IMR-90 (cell line): ENCODE measurements around the gene XPO4. TPM values are rescaled to one million over a fixed set of nuclear protein-coding genes. Genes with fewer than 3 reads are reported as not detected.

Source experiments
- ATAC-seq: fragments of 200-7000 bp; cut with Tn5 transposase; 2 replicates; pipeline ENCODE4 v1.9.1; 2020; ENCODE audit warnings: low read depth, mild to moderate bottlenecking, moderate library complexity
- BruUV-seq: library from RNA; stranded (reverse); fragments of 400-500 nt; replicated peaks from 2 replicates; lab custom pipeline; 2021; lab: Mats Ljungman, UMichigan
- CTCF ChIA-PET: fragments of 300-600 bp; formaldehyde crosslinking; extraction: SDS; loops from one replicate; lab custom pipeline; 2021; ENCODE audit warnings: antibody characterized with exemption; lab: Yijun Ruan, JAX
- POLR2A ChIA-PET: fragments of 300-600 bp; sonication (Branson Sonifier 250); formaldehyde crosslinking; loops from one replicate; lab custom pipeline; 2022; ENCODE audit warnings: antibody characterized with exemption; ENCODE audit not compliant: unreplicated experiment; lab: Charles Lee
- DNase-seq: peaks from one replicate; pipeline ENCODE4 v3.0.0; 2013
- H2AFZ ChIP-seq: replicated peaks from 2 replicates; pipeline ENCODE3; 2013; ENCODE audit warnings: low read length, mild to moderate bottlenecking; ENCODE audit not compliant: poor library complexity
- H2AK5ac ChIP-seq: 2 replicates; pipeline ENCODE4 v1.6.1; 2013; ENCODE audit warnings: low read depth, low read length, inconsistent platforms
- H2AK9ac ChIP-seq: replicated peaks from 2 replicates; pipeline ENCODE3; 2013; ENCODE audit warnings: mild to moderate bottlenecking, low read depth, low read length, moderate library complexity; ENCODE audit not compliant: poor library complexity
- H2BK120ac ChIP-seq: 2 replicates; pipeline ENCODE4 v1.6.1; 2013; ENCODE audit warnings: low read depth, low read length, inconsistent platforms
- H2BK15ac ChIP-seq: 3 replicates; pipeline ENCODE4 v1.6.1; 2013; ENCODE audit warnings: low read depth, low read length, inconsistent platforms
- H2BK20ac ChIP-seq: 2 replicates; pipeline ENCODE4 v1.6.1; 2013; ENCODE audit warnings: low read depth, mild to moderate bottlenecking, inconsistent platforms, low read length, moderate library complexity
- H2BK5ac ChIP-seq: 2 replicates; pipeline ENCODE4 v1.6.1; 2013; ENCODE audit warnings: mild to moderate bottlenecking, low read depth, low read length, inconsistent platforms; ENCODE audit not compliant: poor library complexity, severe bottlenecking
- H3K14ac ChIP-seq: replicated peaks from 2 replicates; pipeline ENCODE4 v1.6.1; 2013; ENCODE audit warnings: low read depth, low read length, inconsistent platforms
- H3K18ac ChIP-seq: 2 replicates; pipeline ENCODE4 v1.6.1; 2013; ENCODE audit warnings: low read depth, low read length, control low read depth
- H3K23ac ChIP-seq: 2 replicates; pipeline ENCODE4 v1.6.1; 2013; ENCODE audit warnings: low read depth, low read length, inconsistent platforms
- H3K27ac ChIP-seq: 2 replicates; pipeline ENCODE4 v1.5.1; 2013; ENCODE audit warnings: mild to moderate bottlenecking, control low read depth, low read length; ENCODE audit not compliant: insufficient read depth
- H3K27me3 ChIP-seq: 2 replicates; pipeline ENCODE4 v1.6.1; 2013; ENCODE audit warnings: low read length; ENCODE audit not compliant: control insufficient read depth, insufficient read depth
- H3K36me3 ChIP-seq: 2 replicates; pipeline ENCODE4 v1.6.1; 2013; ENCODE audit warnings: low read length, mixed read lengths; ENCODE audit not compliant: control insufficient read depth, insufficient read depth
- H3K4ac ChIP-seq: 2 replicates; pipeline ENCODE4 v1.6.1; 2013; ENCODE audit warnings: low read depth, low read length, inconsistent platforms
- H3K4me1 ChIP-seq: 2 replicates; pipeline ENCODE4 v1.6.1; 2013; ENCODE audit warnings: low read length, mixed read lengths; ENCODE audit not compliant: control insufficient read depth, insufficient read depth
- H3K4me2 ChIP-seq: 2 replicates; pipeline ENCODE4 v1.6.1; 2013; ENCODE audit warnings: low read depth, mild to moderate bottlenecking, control low read depth, low read length, moderate library complexity
- H3K4me3 ChIP-seq: 2 replicates; pipeline ENCODE4 v1.5.1; 2013; ENCODE audit warnings: low read depth, mild to moderate bottlenecking, control low read depth, low read length, moderate library complexity; ENCODE audit not compliant: insufficient read depth
- H3K56ac ChIP-seq: 2 replicates; pipeline ENCODE4 v1.6.1; 2013; ENCODE audit warnings: low read length, inconsistent platforms; ENCODE audit not compliant: insufficient read depth; ENCODE audit errors: extremely low read depth
- H3K79me1 ChIP-seq, 2 experiments: 2 replicates each; pipeline ENCODE4 v1.6.1; 2013; ENCODE audit warnings: low read length in 2 of 2, inconsistent platforms in 1 of 2, low read depth in 1 of 2
- H3K9ac ChIP-seq: 2 replicates; pipeline ENCODE4 v1.6.1; 2013; ENCODE audit warnings: low read depth, low read length, control low read depth
- H3K9me1 ChIP-seq: 2 replicates; pipeline ENCODE4 v1.6.1; 2013; ENCODE audit warnings: low read length, inconsistent platforms; ENCODE audit not compliant: insufficient read depth
- H3K9me3 ChIP-seq: 2 replicates; pipeline ENCODE4 v1.6.1; 2013; ENCODE audit warnings: low read length; ENCODE audit not compliant: control insufficient read depth, insufficient read depth
- H4K20me1 ChIP-seq: 2 replicates; pipeline ENCODE4 v1.6.1; 2013; ENCODE audit warnings: low read length, inconsistent platforms; ENCODE audit not compliant: insufficient read depth
- H4K5ac ChIP-seq: 2 replicates; pipeline ENCODE4 v1.6.1; 2013; ENCODE audit warnings: mild to moderate bottlenecking, low read depth, low read length, control low read depth
- H4K8ac ChIP-seq, 2 experiments: 2 replicates each; pipeline ENCODE4 v1.6.1; 2013; ENCODE audit warnings: low read depth in 2 of 2, low read length in 2 of 2, control low read depth in 1 of 2, inconsistent platforms in 1 of 2
- H4K91ac ChIP-seq: 2 replicates; pipeline ENCODE4 v1.6.1; 2013; ENCODE audit warnings: low read depth, low read length, inconsistent platforms; ENCODE audit not compliant: insufficient read depth
- CHD1 ChIP-seq: IDR thresholded peaks from 2 replicates; pipeline ENCODE4 v1.6.1; 2012; ENCODE audit warnings: low read depth, low read length, improper control_type of control experiment
- NFE2L2 ChIP-seq: fragments of 150-350 bp; IDR thresholded peaks from 2 replicates; pipeline ENCODE4 v1.6.1; 2016; ENCODE audit warnings: low read depth, mild to moderate bottlenecking, low read length
- POLR2A ChIP-seq: IDR thresholded peaks from 2 replicates; pipeline ENCODE4 v1.6.1; 2012; ENCODE audit warnings: mild to moderate bottlenecking, low read depth, low read length
- RAD21 ChIP-seq: IDR thresholded peaks from 2 replicates; pipeline ENCODE4 v1.6.1; 2012; ENCODE audit warnings: low read length, improper control_type of control experiment
- RCOR1 ChIP-seq: IDR thresholded peaks from 2 replicates; pipeline ENCODE4 v1.6.1; 2012; ENCODE audit warnings: mild to moderate bottlenecking, low read length, improper control_type of control experiment; ENCODE audit not compliant: insufficient replicate concordance
- SMC3 ChIP-seq: fragments of 150-350 bp; IDR thresholded peaks from 2 replicates; pipeline ENCODE4 v1.6.1; 2016; ENCODE audit warnings: low read depth, mild to moderate bottlenecking, antibody characterized with exemption, low read length, moderate library complexity
- WGBS, 2 experiments: methylation state at CpG; one replicate each; pipeline versions ENCODE4 v1.1.5 to v1.1.7; 2013; ENCODE audit warnings: missing lambda C conversion rate in 2 of 2; ENCODE audit not compliant: insufficient read length in 1 of 2; ENCODE audit errors: extremely low coverage in 2 of 2; 5-methylcytosine and 5-hydroxymethylcytosine counted together
- dilution Hi-C: fragments of 300-500 bp; cut with HindIII; formaldehyde crosslinking; loops from one replicate; pipeline ENCODE4 v1.14.3; 2018; ENCODE audit warnings: low sequenced_read_pairs; ENCODE audit not compliant: unreplicated experiment
- in situ Hi-C: fragments of 300-500 bp; cut with MboI; formaldehyde crosslinking; loops from 3 replicates; pipeline ENCODE4 v1.14.3; 2019; ENCODE audit warnings: low sequenced_read_pairs, inconsistent platforms, mixed read lengths
- intact Hi-C: fragments of 100-400 bp; cut with micrococcal nuclease; formaldehyde crosslinking; loops from 2 replicates; pipeline ENCODE4 v1.10.0; 2022
- polyA plus RNA-seq, 3 experiments: library from polyadenylated mRNA; depleted of rRNA; stranded (reverse); fragments of >200 nt; gene quantifications; 2 replicates each; pipeline ENCODE4 v1.2.3, GENCODE V29; 2012; ENCODE audit warnings: low replicate concordance in 1 of 3
- total RNA-seq: library from RNA; depleted of rRNA; stranded (reverse); fragments of >200 nt; gene quantifications from 2 replicates; pipeline ENCODE4 v1.2.3, GENCODE V29; 2012

XPO4 gene
- total and polyA plus RNA-seq, 2 of the 4 experiments (the other 2 are of a cell fraction), result 5.0 to 21.1 TPM

DNA sequence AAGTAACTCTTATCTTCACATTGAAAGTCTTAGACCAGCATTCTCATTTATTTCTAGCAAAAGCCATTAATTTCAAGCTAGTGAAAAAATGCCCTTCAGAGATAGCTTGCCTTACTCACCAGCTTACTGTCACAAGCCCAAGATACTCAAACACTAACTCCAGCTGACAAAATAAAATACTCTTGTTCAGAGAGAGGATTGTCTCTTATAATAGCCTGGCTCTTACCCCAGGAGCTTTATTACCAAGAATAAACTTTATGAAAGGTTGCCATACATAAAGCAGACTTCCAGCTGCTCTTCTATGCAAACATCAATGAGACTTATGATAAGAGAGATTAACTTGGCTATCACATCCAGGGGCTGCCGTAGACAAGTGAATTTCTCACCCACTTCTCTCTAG, 53.6 kb downstream of the XPO4 start:
- no peak overlapping the region for H3K9ac ChIP-seq
- dilution Hi-C loops, result loop anchor here (10.0 kb wide), 1 partner anchor 654 kb away; the partner anchor contains the start of gene GJB2

More for the DNA sequence above, 53.6 kb downstream of the XPO4 start:
- in situ Hi-C loops, result loop anchor here (25.0 kb wide), 1 partner anchor 662 kb away; the partner anchor contains the start of gene GJB2
- no TSS peak for BruUV-seq
- H2BK20ac ChIP-seq, result no peak overlapping the region
- no peaks in the 10 kb centered on the region for H3K36me3 ChIP-seq
- no peak overlapping the region for H2AFZ ChIP-seq
- H3K4ac ChIP-seq, result no peak overlapping the region
- POLR2A ChIA-PET, result no interaction called here
- H2BK15ac ChIP-seq, result no peak overlapping the region
- peak; percentile 54 for ATAC-seq
- intact Hi-C loops, result no loop called here
- no peak overlapping the region for H3K27ac ChIP-seq
- H3K79me1 ChIP-seq, result peaks cover 6 to 11% of the 10 kb centered on the region in 2 experiments; a peak in 2 of 4 replicates
- DNase-seq, result peak; percentile 31
- H2BK5ac ChIP-seq, result no peak overlapping the region
- no peak overlapping the region for H3K4me2 ChIP-seq
- H2AK5ac ChIP-seq, result no peak overlapping the region
- no peak overlapping the region for H3K14ac ChIP-seq
- no peak overlapping the region for H4K91ac ChIP-seq
- H3K4me1 ChIP-seq, result peaks cover 3% of the 10 kb centered on the region; the same call in 1 of the 2 replicates
- no peak overlapping the region for H3K4me3 ChIP-seq
- TF ChIP-seq POLR2A (no peak), CHD1 (no peak), RAD21 (no peak), NFE2L2 (no peak), RCOR1 (no peak), SMC3 (no peak)
- H3K9me1 ChIP-seq, result 0 out of 2 replicates have a peak, but pooled peaks cover 3% of the 10 kb centered on the region
- no CpG with 5 or more reads among the region's 1 CpG for whole genome bisulfite sequencing, 2 experiments
- H3K23ac ChIP-seq, result no peak overlapping the region
- H2BK120ac ChIP-seq, result no peak overlapping the region
- H3K56ac ChIP-seq, result no peak overlapping the region
- no peak overlapping the region for H4K8ac ChIP-seq
- CTCF ChIA-PET, result interaction anchor here (1.3 kb wide), 1 partner anchor 20 kb away, joined by 9 read pairs; no protein-coding TSS in a partner anchor
- H3K18ac ChIP-seq, result no peak overlapping the region
- no peaks in the 10 kb centered on the region for H3K9me3 ChIP-seq
- no peaks in the 10 kb centered on the region for H4K20me1 ChIP-seq
- H3K27me3 ChIP-seq, result no peaks in the 10 kb centered on the region
- H2AK9ac ChIP-seq, result no peak overlapping the region
- H4K5ac ChIP-seq, result no peak overlapping the region
